NCI-H187 (cell line): ENCODE measurements around the gene JOSD2.

Experiments used
- DNase-seq, 2 experiments: peaks; one replicate each; lab custom pipeline; 2025; lab: John Stamatoyannopoulos, UW

JOSD2 gene

GRCh38 chr19:50494186-50495019 lies 16.6 kb downstream of the JOSD2 start:
- no peak for DNase-seq

GRCh38 chr19:50493171-50493570 lies 17.8 kb downstream of the JOSD2 start:
- DNase-seq: no peak

GRCh38 chr19:50492303-50493052 lies 18.5 kb downstream of the JOSD2 start:
- no peak for DNase-seq

DNA sequence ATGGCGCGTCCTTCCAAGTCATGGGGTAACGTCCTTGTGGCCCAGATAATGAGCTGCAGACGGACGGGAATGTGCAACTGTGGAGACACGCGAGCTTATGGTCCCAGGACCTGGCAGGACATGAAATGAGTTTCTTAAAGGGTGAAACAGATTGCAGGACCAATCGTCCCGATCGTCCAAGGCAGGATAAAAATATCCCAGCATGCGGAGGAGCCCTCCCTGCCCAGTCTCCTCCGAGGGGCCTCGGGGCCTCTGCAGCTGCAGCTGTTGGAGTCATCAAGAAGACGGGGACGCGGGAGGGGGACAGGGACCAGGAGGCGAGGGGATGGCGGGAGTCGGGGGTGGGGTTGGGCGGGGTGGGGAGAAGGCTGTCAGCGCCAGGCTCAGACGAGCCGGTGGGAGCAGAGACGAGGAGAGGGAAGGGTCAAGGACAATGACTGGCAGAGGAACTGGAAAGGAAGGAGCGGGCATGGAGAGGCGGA lies 20.0 kb downstream of the JOSD2 start:
- DNase-seq: no peak

GRCh38 chr19:50490411-50490811 lies 20.6 kb downstream of the JOSD2 start:
- DNase-seq: no peak

GRCh38 chr19:50489461-50490011 lies 21.5 kb downstream of the JOSD2 start:
- DNase-seq: no peak

- DNase-seq: no peak
These were observed 22.4 kb downstream of the JOSD2 start for GRCh38 chr19:50488389-50489194.

DNA sequence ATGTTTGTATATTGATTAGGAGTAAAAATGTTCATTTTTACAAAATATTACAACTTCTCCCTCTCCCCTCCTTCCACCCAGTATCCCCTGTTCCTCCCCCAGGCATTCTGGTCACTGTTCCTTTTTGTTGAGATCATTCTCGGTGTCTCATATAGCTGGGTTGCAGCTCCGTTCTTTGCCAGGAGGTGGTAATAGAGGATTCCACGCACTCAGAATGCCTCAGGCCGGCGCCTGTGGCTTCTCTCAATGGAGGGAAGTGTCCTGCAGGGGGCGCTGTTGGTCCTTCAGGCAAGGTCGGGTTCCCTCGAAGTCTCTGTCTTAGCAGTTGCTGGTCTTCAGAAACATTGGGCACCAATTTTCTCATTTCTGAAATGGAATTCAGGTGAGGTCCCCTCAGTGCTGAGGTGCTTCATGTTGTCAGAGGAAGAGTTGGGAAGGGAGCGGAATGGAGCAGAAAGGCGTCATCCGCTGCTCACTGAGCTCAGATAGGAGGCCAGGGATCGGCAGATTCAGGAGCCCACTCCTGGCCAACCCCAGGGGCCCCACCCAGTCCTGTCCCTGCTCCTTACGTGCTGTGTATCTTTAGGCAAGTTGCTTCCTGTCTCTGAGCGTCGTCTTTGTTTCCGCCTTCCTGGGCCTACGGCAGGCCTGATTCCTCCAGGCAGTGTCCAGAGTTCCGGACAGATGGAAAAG lies 24.0 kb downstream of the JOSD2 start:
- DNase-seq: no peak

DNA sequence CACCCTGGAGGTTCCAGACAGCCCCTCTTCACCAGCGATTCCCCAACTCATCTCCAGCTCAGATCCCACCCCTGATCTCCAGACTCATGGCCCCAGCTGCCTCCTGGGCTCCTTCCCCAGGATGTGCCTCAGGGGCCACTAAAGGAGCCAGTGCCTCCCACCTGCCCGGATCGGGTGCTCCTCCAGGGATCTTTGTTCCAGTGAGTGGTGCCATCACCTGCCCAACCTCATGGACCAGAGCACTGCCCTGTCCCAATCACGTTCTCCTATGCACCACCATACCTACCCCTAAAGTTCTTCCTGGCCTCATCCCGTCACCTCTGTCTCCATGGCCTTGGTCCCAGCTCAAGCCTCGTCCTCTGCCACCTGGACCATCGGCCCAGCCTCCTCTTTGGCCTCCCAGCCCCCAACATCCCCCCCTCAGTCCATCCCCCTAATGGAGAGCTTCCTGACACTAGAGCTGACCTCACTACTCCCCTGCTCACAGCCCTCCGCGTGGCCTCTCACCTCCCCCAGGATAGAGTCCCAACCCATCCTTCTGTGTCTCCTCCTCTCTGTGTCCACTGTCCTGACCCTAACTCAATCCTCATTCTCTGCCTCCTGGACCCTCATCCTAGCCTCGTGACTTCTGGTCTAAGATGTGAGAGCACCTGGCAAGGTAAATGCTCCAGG lies 25.6 kb downstream of the JOSD2 start:
- DNase-seq: no peak

DNA sequence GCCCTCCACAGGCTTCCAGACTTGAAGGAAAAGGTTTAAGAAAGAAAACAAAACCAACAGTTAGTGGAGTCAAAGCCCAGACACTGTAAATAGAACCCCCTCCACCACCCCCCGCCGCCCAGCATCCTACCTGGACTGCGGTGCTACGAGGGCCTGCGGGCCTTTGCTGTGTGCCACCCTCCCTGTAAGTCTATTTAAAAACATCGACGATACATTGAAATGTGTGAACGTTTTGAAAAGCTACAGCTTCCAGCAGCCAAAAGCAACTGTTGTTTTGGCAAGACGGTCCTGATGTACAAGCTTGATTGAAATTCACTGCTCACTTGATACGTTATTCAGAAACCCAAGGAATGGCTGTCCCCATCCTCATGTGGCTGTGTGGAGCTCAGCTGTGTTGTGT lies 28.1 kb downstream of the JOSD2 start:
- no peak for DNase-seq

- DNase-seq: no peak
These were observed 28.6 kb downstream of the JOSD2 start for GRCh38 chr19:50482271-50482855.

GRCh38 chr19:50481351-50482149 lies 29.4 kb downstream of the JOSD2 start:
- DNase-seq: no peak

- DNase-seq: no peak
These were observed 30.5 kb downstream of the JOSD2 start for GRCh38 chr19:50480281-50481111.

DNA sequence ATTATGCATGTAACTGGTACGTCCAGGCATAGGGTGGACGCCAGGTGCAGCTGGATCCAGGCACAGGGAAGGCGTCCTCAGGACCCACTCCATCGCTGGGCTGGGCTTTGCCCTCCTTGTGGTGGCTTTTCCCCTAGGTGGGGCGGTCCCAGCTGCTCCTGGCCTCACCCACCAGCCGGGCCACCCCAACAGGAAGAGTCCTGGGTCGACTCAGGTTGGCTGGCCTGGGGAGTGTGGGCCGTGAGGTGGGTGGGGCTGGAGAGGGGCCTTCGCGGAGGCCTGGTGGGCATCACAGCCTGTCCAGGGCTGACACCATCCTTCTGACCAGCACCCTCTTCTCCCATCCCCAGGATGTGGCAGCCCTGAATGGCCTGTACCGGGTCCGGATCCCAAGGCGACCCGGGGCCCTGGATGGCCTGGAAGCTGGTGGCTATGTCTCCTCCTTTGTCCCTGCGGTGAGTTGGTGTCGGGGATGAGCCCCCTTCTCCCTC lies 31.2 kb downstream of the JOSD2 start:
- no peak for DNase-seq

DNA sequence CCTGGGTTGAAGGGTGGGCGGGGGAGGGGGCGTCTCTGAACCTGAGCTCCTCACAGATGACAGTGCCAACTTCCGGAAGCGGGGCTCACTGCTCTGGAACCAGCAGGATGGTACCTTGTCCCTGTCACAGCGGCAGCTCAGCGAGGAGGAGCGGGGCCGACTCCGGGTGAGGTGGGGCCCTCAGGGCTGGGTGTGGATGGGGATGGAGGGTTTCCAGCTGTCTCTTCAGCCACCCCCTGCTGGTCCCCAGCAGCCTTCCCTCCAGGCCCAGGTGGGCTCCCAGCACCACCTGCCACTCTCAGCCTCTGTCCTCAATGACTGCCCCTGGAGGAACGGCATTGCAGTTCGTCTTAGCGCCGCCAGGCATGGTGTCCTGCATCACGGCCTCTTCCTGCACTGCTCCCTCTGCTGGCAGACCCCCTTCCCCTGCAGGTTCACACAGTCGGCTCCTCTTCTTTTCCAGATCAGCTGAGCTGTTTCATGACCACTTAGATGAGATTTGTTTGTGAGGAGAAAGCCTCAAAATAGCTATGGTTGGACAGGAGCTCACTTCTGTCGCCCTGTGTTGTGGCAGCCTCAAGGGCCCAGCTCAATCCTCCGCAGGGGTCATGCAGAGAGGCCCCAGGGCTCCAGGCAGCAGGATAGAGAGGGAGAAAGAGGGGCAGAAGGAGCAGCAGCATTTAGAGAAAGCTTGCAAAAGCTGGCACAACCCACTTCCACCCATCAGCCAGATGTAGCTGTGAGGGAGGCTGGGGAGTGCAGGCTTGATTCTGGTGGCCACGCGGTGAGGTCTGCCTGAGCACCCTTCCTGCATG lies 31.9 kb downstream of the JOSD2 start:
- no peak for DNase-seq

DNA sequence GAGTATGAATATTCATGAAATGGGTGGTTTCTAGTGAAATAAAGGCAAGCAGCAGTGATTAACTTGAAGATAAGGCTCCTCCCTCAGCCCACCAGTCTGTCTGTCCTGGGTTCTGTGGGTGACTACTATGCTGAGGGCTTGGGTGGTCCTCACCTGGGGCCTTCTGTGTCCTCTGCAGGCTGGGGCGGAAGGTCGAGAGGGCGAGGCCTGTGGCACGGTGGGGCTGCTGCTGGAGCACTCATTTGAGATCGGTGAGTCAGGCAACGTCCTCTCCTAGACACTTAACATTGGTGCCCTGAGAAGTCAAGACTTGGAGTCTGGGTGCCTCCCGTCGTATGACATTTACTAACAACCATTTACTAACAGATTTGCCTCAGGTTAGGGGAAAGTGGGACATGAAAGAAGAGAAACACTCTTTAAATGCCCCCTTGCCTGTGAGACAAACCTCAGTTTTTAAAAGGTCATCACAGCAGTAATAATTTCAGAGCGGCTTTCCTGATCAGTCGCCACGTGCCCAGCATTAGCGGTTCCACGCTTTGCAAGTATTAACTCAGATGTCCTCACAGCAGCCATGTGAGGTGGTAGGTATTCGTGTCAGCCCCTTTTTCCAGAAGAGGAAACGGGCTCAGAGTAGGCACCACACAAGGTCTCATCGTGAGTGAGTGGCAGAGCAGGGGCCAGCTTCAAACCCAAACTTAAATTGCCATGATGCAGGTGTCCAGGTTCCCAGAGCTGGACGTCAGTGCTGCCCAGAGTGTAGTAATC lies 33.1 kb downstream of the JOSD2 start:
- DNase-seq: no peak

GRCh38 chr19:50476907-50477238 lies 34.1 kb downstream of the JOSD2 start:
- DNase-seq: no peak
